HG03139 (cell line): ENCODE measurements around the gene CPPED1.

Experiments used
- ATAC-seq: cut with Tn5 transposase; IDR thresholded peaks from one replicate; pipeline ENCODE4 v1.9.1; 2021; ENCODE audit not compliant: unreplicated experiment

The CPPED1 gene

GRCh38 chr16:12611916-12612597 is 191.6 kb downstream of the CPPED1 start:
- no peak for ATAC-seq

DNA sequence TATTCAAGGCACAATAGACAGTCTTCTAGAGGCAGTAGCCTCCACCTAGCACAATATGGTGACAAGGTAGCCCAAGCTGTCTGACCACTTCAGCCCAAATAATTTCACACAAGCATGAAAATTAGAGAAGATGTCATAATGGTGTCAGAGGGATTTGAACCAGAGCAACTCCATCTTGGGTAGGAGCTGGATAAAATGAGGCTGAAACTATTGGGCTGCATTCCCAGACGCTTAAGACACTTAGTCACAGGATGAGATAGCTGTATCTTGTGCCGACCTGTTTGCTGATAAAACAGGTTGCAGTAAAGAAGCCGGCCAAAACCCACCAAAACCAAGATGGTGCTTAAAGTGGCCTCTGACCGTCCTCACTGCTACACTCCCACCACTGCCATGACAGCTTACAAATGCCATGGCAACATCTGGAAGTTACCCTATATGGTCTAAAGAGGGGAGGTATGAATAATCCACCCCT is 192.6 kb downstream of the CPPED1 start:
- no peak for ATAC-seq

DNA sequence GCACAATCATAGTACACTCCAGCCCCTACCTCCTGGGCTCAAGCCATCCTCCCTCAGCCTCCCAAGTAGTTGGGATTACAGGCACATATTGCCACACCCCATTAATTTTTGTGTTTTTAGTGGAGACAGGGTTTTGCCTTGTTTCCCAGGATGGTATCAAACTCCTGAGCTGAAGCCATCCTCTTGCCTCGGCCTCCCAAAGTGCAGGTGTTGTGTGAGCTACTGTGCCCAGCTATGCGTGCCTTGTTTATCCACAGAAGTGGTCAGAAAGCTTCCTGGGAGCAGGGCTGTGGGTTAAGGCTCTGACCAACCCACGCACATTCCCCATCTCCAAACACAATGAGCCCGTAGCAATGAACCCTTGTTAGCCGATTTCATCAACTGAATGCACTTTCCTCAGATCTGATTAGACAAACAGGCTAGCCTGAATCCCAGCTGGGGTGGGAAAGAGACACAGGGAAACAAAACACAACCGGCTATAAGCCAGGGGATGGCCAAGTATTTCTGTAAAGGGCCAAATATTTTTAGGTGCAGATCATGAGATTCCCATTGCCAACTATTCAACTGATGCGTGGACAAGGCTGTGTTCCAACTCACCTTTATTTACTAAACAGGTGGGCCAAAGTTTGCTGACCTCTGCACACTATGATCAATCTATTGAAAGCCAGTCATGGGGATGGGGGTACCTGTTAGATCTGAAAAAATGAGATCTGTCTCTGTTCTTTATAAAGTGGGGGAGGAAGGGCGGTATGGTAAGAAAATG is 193.6 kb downstream of the CPPED1 start:
- no peak for ATAC-seq
